DOHH2 (cell line): ENCODE data around the gene TMEM94.

Experiments
- H3F3A ChIP-seq: fragments of 200-600 bp; sonication (generic), shearing (Covaris generic); 2 replicates; pipeline ENCODE4 v1.6.0; 2016; ENCODE audit warnings: antibody characterized with exemption, mild to moderate bottlenecking; ENCODE audit not compliant: control insufficient read depth, insufficient read depth
- H3K27ac ChIP-seq: fragments of 200-600 bp; sonication (generic); 2 replicates; pipeline ENCODE4 v1.5.1; 2014; ENCODE audit warnings: low read depth, mild to moderate bottlenecking, low read length, moderate library complexity
- H3K27me3 ChIP-seq: fragments of 200-600 bp; sonication (generic); 2 replicates; pipeline ENCODE4 v1.6.1; 2014; ENCODE audit warnings: mild to moderate bottlenecking, low read length, mixed read lengths; ENCODE audit not compliant: control insufficient read depth
- H3K36me3 ChIP-seq: fragments of 200-600 bp; sonication (generic); 2 replicates; pipeline ENCODE4 v1.6.1; 2014; ENCODE audit warnings: mild to moderate bottlenecking, low read length, moderate library complexity, mixed read lengths; ENCODE audit not compliant: control insufficient read depth
- H3K4me1 ChIP-seq: fragments of 200-600 bp; sonication (generic); 2 replicates; pipeline ENCODE4 v1.6.1; 2014; ENCODE audit warnings: mild to moderate bottlenecking, low read length, mixed read lengths; ENCODE audit not compliant: control insufficient read depth
- H3K4me2 ChIP-seq: fragments of 200-600 bp; sonication (generic); 2 replicates; pipeline ENCODE4 v1.6.0; 2014; ENCODE audit warnings: mild to moderate bottlenecking, low read length, moderate library complexity
- H3K4me3 ChIP-seq: fragments of 200-600 bp; sonication (generic); 2 replicates; pipeline ENCODE4 v1.5.1; 2014; ENCODE audit warnings: mild to moderate bottlenecking, low read length, mixed read lengths
- H3K79me2 ChIP-seq: fragments of 200-600 bp; sonication (generic); 2 replicates; pipeline ENCODE4 v1.6.1; 2014; ENCODE audit warnings: mild to moderate bottlenecking, low read length, mixed read lengths; ENCODE audit not compliant: control insufficient read depth
- H3K9me2 ChIP-seq: fragments of 200-600 bp; sonication (generic); replicated peaks from 2 replicates; pipeline ENCODE4 v1.6.1; 2014; ENCODE audit warnings: mild to moderate bottlenecking, low read length, mixed read lengths; ENCODE audit not compliant: control insufficient read depth
- H3K9me3 ChIP-seq: fragments of 200-600 bp; sonication (generic); 2 replicates; pipeline ENCODE4 v1.6.1; 2014; ENCODE audit warnings: antibody characterized with exemption, low read length, mixed read lengths; ENCODE audit not compliant: control insufficient read depth, insufficient read depth
- H4K20me1 ChIP-seq: fragments of 200-600 bp; sonication (generic); 2 replicates; pipeline ENCODE4 v1.6.0; 2014; ENCODE audit warnings: low read depth, mild to moderate bottlenecking, antibody characterized with exemption, low read length, moderate library complexity; ENCODE audit not compliant: control insufficient read depth, insufficient read depth
- CTCF ChIP-seq: fragments of 200-600 bp; sonication (generic); IDR thresholded peaks from one replicate; pipeline ENCODE4 v1.5.1; 2014; ENCODE audit warnings: antibody characterized with exemption, mild to moderate bottlenecking, low read depth, low read length; ENCODE audit not compliant: poor library complexity, severe bottlenecking
- EZH2phosphoT487 ChIP-seq: fragments of 200-600 bp; sonication (generic); IDR thresholded peaks from 2 replicates; pipeline ENCODE4 v1.6.1; 2017; ENCODE audit warnings: borderline replicate concordance, mild to moderate bottlenecking, antibody characterized with exemption, low read length, moderate library complexity, mixed read lengths

The TMEM94 gene

GRCh38 chr17:75535871-75536270 lies 79.4 kb downstream of the TMEM94 start:
- no peak overlapping the region for H3K27ac ChIP-seq
- H3K4me1 ChIP-seq, result no peaks in the 10 kb centered on the region
- no peaks in the 10 kb centered on the region for H3K9me2 ChIP-seq
- H4K20me1 ChIP-seq, result no peaks in the 10 kb centered on the region
- H3K36me3 ChIP-seq, result no peaks in the 10 kb centered on the region
- H3K27me3 ChIP-seq, result no peaks in the 10 kb centered on the region
- H3K4me3 ChIP-seq, result no peak overlapping the region
- no peak overlapping the region for H3K4me2 ChIP-seq
- H3K9me3 ChIP-seq, result no peaks in the 10 kb centered on the region
- no peaks in the 10 kb centered on the region for H3K79me2 ChIP-seq
- TF ChIP-seq EZH2phosphoT487 (no peak), CTCF (no peak)
- no peaks in the 10 kb centered on the region for H3F3A ChIP-seq

GRCh38 chr17:75536366-75536765 lies 79.9 kb downstream of the TMEM94 start:
- no peaks in the 10 kb centered on the region for H3K9me3 ChIP-seq
- no peaks in the 10 kb centered on the region for H3K4me1 ChIP-seq
- no peak overlapping the region for H3K4me2 ChIP-seq
- TF ChIP-seq CTCF (no peak), EZH2phosphoT487 (no peak)
- no peak overlapping the region for H3K4me3 ChIP-seq
- H3K27me3 ChIP-seq, result no peaks in the 10 kb centered on the region
- no peaks in the 10 kb centered on the region for H3K36me3 ChIP-seq
- no peaks in the 10 kb centered on the region for H3K79me2 ChIP-seq
- no peaks in the 10 kb centered on the region for H4K20me1 ChIP-seq
- no peaks in the 10 kb centered on the region for H3K9me2 ChIP-seq
- no peak overlapping the region for H3K27ac ChIP-seq
- no peaks in the 10 kb centered on the region for H3F3A ChIP-seq

GRCh38 chr17:75539967-75540729 lies 83.7 kb downstream of the TMEM94 start:
- Histone ChIP-seq H3F3A (no peaks in the 10 kb centered on the region), H3K4me3 (no peak overlapping the region), H3K4me1 (no peaks in the 10 kb centered on the region), H3K27me3 (no peaks in the 10 kb centered on the region), H3K4me2 (no peak overlapping the region), H3K9me2 (no peaks in the 10 kb centered on the region), H3K27ac (no peak overlapping the region), H3K9me3 (no peaks in the 10 kb centered on the region), H3K36me3 (no peaks in the 10 kb centered on the region), H4K20me1 (no peaks in the 10 kb centered on the region), H3K79me2 (no peaks in the 10 kb centered on the region)
- TF ChIP-seq EZH2phosphoT487 (no peak), CTCF (no peak)
